Epithelial cell of proximal tubule (primary cell): Measurements from ENCODE around the gene ROR2. TPM values are rescaled to one million over a fixed set of nuclear protein-coding genes. Genes with fewer than 3 reads are reported as not detected.

ENCODE experiments used
- DNase-seq: peaks from one replicate; pipeline ENCODE4 v3.0.0-alpha.2; 2011; ENCODE audit warnings: low read depth
- H3K4me3 ChIP-seq: 2 replicates; pipeline ENCODE4 v1.5.1; 2011; ENCODE audit warnings: low read depth, mild to moderate bottlenecking, low read length
- total RNA-seq: library from RNA; depleted of rRNA; stranded (reverse); fragments of >200 nt; gene quantifications from 2 replicates; pipeline ENCODE4 v1.2.3, GENCODE V29; 2015
- TF ChIP-seq, protein P1 (sequence below): conservative IDR thresholded peaks from 2 replicates; pipeline ENCODE4 v1.5.1; 2012; ENCODE audit warnings: low read depth, mild to moderate bottlenecking, low read length

The ROR2 gene
- total RNA-seq, 1 donor from 2014 or later: 3.1 TPM

DNA sequence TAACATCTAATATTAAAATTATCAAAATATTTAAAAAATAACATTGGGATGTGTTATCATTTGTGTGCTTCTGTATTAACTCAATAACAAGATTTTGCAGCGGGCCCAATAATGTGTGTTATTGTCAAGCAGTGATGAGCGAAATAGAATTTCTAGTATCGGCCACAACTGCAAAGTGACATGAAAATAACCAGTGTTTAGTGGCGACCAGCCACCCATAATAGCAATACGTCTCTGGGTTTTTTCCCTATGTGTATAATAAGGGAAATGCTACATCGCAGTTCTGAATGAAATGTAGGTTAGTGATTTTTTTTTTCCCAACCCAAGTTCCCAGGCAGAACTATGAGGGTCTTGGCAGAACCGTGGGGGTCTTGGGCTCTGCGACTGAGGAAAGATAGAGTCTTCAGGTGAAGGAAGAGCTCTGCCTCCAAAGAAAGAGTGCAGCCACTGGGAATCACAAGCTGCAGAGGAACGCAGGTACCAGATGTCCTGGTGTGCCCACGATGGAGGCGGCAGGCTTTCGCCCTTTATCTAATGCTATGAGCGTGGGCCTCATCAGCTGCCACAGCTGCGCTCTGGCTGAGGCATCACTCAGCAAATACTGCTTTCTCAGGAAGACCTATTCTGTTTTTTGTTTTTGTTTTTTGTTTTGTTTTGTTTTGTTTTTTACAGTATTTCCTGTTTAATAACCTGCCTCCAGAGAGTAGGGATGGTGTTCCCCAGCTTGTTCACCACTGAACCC is 235.0 kb downstream of the ROR2 start:
- DNase-seq: no peak
- TF ChIP-seq, protein P1, sequence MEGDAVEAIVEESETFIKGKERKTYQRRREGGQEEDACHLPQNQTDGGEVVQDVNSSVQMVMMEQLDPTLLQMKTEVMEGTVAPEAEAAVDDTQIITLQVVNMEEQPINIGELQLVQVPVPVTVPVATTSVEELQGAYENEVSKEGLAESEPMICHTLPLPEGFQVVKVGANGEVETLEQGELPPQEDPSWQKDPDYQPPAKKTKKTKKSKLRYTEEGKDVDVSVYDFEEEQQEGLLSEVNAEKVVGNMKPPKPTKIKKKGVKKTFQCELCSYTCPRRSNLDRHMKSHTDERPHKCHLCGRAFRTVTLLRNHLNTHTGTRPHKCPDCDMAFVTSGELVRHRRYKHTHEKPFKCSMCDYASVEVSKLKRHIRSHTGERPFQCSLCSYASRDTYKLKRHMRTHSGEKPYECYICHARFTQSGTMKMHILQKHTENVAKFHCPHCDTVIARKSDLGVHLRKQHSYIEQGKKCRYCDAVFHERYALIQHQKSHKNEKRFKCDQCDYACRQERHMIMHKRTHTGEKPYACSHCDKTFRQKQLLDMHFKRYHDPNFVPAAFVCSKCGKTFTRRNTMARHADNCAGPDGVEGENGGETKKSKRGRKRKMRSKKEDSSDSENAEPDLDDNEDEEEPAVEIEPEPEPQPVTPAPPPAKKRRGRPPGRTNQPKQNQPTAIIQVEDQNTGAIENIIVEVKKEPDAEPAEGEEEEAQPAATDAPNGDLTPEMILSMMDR: no peak
- H3K4me3 ChIP-seq: no peak overlapping the region

DNA sequence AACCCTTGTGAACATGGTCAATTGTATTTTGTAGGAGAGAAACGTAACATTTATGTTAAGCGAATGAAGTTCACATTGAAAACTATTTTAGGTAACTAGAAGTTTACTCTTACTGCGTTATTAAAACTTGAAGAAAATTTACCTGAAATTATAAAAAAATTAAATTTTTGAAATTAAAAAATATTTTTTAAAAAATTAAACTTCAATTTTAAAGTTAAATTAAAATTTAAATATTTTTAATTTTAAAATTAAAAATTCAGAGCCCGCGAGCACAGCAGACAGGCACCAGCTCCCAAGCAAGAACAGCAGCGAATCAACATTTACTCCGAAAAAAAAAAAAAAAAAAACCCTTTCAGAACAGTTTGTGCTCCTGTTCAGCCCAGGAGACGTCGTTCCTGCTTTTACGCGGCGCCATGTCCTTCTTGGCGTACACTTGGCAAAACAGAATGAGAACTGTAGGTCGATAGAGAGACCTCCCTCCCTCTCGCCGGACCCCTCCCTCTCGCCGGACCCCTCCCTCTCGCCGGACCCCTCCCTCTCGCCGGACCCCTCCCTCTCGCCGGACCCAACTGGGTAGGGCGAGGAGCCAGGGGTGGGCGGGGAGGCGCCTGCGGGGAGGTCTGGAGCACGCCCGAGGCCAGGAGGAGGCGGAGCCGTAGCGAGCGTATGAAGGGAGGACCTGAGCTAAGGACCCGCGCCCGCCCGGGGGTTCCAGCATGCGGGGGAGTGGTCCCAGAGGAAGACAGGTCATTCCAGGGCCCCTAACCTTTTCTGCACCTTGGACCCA is 235.8 kb downstream of the ROR2 start:
- peak overlapping the region; percentile 45 for H3K4me3 ChIP-seq
- TF ChIP-seq, protein P1: no peak
- DNase-seq: no peak

DNA sequence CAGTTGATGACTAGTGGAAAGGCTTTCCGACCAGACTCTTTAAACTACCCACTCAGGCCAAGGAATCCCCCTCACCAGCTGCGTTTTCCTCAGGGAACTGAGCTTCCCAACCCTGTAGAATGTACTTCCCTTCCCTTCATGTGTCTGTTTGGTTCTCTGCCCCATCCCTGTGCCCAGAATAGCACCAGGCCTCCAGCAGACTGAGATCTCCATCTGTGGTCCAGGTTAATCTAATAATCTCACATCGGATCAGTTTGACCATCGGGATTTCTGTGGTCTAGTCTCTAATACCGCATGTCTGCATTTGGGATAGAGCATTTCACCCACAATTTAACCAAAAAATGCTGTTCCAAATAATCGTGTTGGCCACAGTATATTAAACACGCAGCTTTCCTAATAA is 237.2 kb downstream of the ROR2 start:
- no peak overlapping the region for H3K4me3 ChIP-seq
- TF ChIP-seq, protein P1: no peak
- no peak for DNase-seq

DNA sequence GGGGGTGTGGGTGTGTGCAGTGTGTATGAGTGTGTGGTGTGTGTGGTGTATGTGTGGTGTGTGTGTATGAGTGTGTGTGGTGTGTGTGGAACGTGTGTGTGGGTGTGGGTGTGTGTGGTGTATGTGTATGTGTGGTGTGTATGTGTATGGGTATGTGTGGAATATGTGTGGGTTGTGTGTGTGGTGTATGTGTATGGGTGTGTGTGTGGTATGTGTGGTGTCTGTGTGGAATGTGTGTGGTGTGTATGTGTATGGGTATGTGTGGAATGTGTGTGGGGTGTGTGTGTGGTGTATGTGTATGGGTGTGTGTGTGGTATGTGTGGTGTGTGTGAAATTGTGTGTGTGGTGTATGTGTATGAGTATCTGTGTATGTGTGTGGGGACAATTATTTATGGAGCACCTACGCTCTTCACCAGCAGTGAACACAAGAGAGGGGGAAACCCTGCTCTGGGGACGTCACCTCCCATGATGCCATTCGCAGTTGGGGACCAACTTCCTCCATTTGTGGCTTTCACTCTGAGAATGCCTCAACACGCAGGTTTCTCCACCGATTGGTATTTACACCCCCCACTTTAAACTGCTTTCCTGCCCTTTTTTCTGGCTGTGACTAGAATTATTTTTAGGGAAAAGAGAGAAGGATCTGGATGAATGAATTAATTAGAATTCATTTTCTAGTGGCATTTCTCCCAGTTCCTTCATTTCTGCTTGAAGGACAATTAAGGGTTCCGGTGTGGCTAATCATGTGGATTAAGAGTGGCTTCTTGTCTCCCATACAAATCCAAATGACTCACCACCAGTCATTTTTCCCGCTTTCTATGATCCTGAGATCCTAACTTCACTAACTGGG is 238.1 kb downstream of the ROR2 start:
- TF ChIP-seq, protein P1: no peak
- no peak for DNase-seq
- no peak overlapping the region for H3K4me3 ChIP-seq

DNA sequence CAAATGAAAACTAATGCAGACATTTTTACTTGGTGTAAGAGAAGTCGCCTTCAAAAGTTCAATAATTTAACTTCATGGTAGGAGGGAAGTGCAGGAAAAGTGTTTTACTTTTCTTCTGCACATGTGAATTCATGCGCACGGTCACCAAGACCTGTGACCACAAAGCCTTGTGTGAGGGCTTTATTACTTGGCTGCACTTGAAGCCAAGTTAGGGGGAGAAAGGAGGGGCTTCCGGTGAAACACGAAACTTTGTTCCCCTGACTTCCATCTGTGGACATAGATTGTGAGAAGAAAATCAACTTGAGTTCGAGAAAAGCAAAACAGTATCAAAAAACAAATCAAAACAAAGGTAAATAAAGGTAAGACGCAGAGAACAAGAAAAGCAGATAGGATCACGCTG is 239.9 kb downstream of the ROR2 start:
- TF ChIP-seq, protein P1: no peak
- no peak for DNase-seq

DNA sequence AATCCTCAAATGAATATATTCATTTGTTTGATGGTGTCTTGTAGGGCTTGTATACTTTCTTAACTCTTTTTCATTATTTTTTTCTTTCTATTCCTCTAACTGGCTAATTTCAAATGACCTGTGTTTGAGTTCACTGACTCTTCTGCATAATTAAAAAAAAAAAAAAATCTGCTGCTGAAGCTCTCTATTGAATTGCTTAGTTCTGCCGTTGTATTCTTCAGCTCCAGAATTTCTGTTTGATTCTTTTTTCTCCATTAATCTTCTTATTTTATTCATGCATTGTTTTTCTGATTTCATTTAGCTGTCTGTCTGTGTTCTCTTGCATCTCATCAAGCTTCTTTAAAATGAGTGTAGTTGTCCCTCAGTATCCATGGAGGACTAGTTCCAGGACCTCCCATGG is 244.6 kb downstream of the ROR2 start:
- DNase-seq: no peak
- no peak overlapping the region for H3K4me3 ChIP-seq
- TF ChIP-seq, protein P1: no peak

More for the DNA sequence above, 239.9 kb downstream of the ROR2 start:
- no peak overlapping the region for H3K4me3 ChIP-seq
